GM12891 (cell line): ENCODE data around the gene STXBP4.

Experiments
- DNase-seq: peaks from one replicate; pipeline ENCODE4 v3.0.0; 2011; ENCODE audit warnings: low spot score; ENCODE audit not compliant: insufficient read length
- FAIRE-seq: peaks from 2 replicates; lab custom pipeline; 2011; peaks lifted over from hg19 to GRCh38; lab: Jason Lieb, UNC
- PAX5 ChIP-seq: IDR thresholded peaks from 2 replicates; pipeline ENCODE4 v1.6.1; 2011; ENCODE audit warnings: low read length, moderate library complexity, mild to moderate bottlenecking; ENCODE audit not compliant: insufficient read depth, severe bottlenecking
- POLR2A ChIP-seq: IDR thresholded peaks from 2 replicates; pipeline ENCODE4 v1.6.1; 2011; ENCODE audit warnings: low read depth, low read length, control low read depth
- POLR2AphosphoS5 ChIP-seq: IDR thresholded peaks from 2 replicates; pipeline ENCODE4 v1.6.1; 2011; ENCODE audit warnings: low read depth, low read length, control low read depth
- POU2F2 ChIP-seq: IDR thresholded peaks from 2 replicates; pipeline ENCODE4 v1.6.1; 2011; ENCODE audit warnings: low read depth, mild to moderate bottlenecking, control low read depth, low read length, moderate library complexity
- SPI1 ChIP-seq: IDR thresholded peaks from 2 replicates; pipeline ENCODE4 v1.6.1; 2011; ENCODE audit warnings: low read depth, low read length, control low read depth
- TAF1 ChIP-seq: IDR thresholded peaks from 2 replicates; pipeline ENCODE4 v1.6.1; 2011; ENCODE audit warnings: low read depth, low read length, control low read depth

The STXBP4 gene

DNA sequence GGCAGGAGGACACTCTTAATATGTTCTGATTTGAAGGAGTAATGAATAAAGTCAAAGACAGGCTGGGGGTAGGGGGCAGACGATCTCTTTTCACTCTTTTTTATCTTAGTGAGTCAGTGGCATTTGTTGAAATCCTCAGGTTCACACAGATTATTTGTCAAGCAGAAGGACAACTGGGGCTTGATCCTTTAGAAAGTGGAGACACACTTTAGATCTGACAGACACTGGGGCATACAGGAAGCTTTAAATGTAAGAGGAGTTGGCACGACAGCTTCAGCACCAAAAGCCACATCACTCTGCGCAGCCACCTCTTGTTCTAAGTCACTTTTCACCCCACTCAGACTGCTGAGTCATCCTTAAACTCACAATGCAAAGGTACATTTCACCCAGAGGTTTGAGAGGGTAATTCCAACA lies 121.5 kb downstream of the STXBP4 start:
- FAIRE-seq = peak; percentile 89
- peak; percentile 8 for DNase-seq
- TF ChIP-seq PAX5 (peak; percentile 62), POU2F2 (peak; percentile 60; the same call in 1 of the 2 replicates), SPI1 (no peak), TAF1 (no peak), POLR2AphosphoS5 (no peak), POLR2A (no peak)

DNA sequence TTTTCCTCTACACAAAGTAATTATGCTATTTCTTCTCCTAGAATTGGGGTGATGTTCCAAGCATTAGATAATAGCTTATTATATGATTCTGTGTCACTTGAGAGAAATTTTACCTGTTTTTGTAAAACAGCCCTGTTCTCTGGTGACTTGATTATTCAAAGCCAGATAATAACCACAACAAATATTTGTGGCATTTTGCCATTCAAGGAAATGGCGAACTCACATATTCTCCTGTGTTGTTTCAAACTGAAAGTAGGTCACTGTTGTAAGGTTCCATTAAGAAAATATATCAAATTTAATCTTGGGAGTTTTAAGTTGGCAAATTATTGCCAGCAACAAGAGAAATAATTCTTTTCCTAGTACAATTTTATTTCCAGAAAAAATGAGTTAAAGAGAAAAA lies 124.8 kb downstream of the STXBP4 start:
- FAIRE-seq (no peak), DNase-seq (no peak)
- TF ChIP-seq SPI1 (no peak), PAX5 (no peak), TAF1 (no peak), POU2F2 (no peak), POLR2A (no peak), POLR2AphosphoS5 (no peak)

DNA sequence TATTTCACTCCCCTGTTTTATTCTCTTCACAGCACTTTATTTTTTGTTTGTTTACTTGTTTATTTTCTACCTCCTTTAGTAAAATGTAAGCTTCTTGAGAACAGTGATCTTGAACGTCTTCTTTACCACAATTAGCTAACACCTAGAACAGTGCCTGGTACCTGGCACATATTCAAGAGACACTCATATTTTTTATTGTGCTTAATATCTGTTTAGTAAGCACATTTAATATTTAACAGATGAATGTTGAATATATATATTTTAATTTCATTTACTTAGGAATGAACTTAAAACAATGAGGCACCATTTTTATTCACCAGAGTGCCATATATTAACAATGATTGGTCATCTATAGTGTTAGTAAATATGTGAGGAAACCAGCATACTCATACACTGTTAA lies 130.2 kb downstream of the STXBP4 start:
- DNase-seq = no peak
- no peak for FAIRE-seq
- TF ChIP-seq POLR2AphosphoS5 (no peak), PAX5 (no peak), SPI1 (no peak), POLR2A (no peak), TAF1 (no peak), POU2F2 (no peak)

DNA sequence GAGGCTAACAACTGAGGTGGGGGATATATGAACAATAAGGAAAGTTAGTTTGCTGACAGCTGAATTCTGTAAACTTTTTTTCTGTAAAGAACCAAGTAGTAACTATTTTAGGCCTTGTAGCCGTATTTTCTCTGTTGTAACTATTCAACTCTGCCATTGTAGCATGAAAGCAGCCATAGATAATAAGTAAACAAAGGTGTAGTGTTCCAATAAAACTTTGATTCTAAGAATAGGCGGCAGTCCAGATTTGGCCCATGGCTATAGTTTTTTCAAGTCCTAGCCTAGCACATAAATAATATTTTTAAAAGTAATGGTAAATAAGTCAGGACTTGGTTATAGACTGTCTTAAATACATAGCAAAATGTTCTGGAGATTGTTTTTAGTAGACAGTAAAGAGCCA lies 142.0 kb downstream of the STXBP4 start:
- no peak for TF ChIP-seq POLR2A
- TF ChIP-seq POLR2AphosphoS5 = no peak
- TF ChIP-seq SPI1 = no peak
- TF ChIP-seq TAF1 = no peak
- no peak for TF ChIP-seq PAX5
- no peak for TF ChIP-seq POU2F2
- DNase-seq (no peak), FAIRE-seq (no peak)

DNA sequence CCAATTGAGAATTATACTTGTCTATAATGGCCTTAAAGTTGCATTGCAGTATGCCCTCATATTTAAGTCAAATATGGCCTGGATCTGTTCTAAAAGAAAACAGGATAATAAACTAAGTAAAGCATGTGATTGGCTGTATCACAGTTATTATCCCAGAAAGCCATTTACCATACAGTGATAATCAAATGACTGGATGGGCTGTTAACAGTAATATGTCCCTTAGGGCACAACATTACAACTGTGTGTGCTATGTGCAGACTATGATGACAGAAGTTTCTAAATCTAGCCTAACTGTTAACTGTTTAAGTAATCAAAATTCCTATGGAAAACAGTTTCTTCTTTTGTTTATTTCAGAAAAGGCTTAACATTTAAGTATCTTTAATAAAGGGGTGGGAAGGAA lies 145.7 kb downstream of the STXBP4 start:
- FAIRE-seq (no peak), DNase-seq (no peak)
- TF ChIP-seq SPI1 (no peak), POLR2AphosphoS5 (no peak), POU2F2 (no peak), TAF1 (no peak), POLR2A (no peak), PAX5 (no peak)

DNA sequence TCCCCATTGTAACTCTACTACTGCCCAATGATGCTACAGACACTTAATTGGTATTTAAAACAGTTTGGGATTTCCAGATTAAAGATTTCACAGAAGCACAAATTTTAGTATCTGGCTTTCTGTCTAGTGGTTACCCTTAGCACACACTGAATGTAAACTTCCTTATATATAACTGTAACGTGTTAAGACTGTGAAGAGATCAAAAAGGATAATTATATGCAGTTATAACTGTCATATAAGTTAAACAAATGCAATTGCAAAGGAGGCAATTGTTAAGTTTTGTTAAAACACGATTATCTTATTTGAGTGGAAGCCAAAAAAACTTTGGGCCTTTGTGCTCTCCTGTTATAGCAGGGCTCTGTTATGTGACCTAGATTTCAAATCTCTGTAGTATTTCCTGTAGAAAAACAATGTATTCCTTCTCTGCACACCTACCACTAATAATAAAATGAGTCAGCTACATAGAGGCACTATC lies 147.9 kb downstream of the STXBP4 start:
- no peak for FAIRE-seq
- TF ChIP-seq POLR2A (no peak), SPI1 (no peak), PAX5 (no peak), POU2F2 (no peak), POLR2AphosphoS5 (no peak), TAF1 (no peak)

DNA sequence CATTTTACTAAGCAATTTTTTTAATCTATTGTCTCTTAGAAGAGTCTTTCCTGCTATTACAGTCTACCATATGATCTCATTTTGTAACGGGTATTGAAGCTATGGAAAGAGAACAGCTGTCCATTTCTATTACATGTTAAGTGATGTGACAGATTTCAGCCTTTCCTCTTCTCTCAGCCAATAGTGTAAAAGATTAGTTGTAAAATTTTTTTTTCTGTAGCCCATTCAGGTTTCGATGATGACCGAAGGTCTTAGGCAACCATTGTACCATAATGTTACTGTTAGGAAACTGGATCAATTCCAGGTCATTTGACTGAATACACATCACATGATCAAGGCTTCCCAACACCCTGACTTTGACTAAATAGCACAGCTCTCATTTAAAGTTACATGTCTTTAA lies 148.6 kb downstream of the STXBP4 start:
- TF ChIP-seq POU2F2 (no peak), SPI1 (no peak), TAF1 (no peak), PAX5 (no peak), POLR2A (no peak), POLR2AphosphoS5 (no peak)
- DNase-seq (no peak), FAIRE-seq (no peak)

More for the DNA sequence above, 147.9 kb downstream of the STXBP4 start:
- DNase-seq = no peak

DNA sequence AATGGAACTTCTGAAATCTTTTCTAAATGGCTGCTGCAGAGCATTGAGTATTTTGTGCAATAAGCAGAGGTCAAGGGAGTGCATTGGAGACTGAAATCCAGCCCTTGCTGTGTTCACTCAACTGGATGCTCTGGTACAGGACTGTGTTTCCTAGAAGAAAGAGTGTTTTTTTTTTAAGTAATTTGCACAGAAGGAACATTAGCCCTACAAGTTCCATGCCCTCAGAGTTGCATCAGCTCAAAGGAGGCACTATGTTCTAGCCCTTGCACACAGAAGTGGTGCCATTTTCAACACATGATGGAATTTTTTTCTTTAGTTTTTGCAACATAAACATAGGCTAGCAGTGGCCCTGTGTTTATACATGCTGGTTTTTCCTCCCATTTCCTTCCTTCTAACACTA lies 152.1 kb downstream of the STXBP4 start:
- FAIRE-seq (no peak), DNase-seq (no peak)
- TF ChIP-seq SPI1 (no peak), POLR2AphosphoS5 (no peak), TAF1 (no peak), POLR2A (no peak), POU2F2 (no peak), PAX5 (no peak)

DNA sequence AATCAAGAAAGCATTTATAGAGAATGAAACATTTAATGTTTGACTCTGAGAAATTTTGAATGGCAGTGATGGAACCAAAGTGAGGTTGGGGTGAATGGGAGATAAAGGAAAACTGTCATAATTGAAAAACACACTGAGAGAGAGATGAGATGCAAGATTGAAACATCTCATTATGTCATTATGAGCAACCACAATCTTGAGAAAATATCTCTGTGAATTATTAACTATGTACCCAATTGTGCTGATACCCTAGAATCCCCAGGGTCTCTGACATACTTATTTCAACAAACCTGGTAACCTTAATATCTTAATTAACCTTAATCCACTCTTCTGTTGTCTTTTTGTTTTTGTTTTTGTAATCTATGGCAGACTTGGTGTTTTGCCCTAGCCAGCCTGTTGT lies 152.7 kb downstream of the STXBP4 start:
- no peak for DNase-seq
- no peak for FAIRE-seq
- TF ChIP-seq POLR2AphosphoS5 (no peak), PAX5 (no peak), SPI1 (no peak), POLR2A (no peak), TAF1 (no peak), POU2F2 (no peak)

DNA sequence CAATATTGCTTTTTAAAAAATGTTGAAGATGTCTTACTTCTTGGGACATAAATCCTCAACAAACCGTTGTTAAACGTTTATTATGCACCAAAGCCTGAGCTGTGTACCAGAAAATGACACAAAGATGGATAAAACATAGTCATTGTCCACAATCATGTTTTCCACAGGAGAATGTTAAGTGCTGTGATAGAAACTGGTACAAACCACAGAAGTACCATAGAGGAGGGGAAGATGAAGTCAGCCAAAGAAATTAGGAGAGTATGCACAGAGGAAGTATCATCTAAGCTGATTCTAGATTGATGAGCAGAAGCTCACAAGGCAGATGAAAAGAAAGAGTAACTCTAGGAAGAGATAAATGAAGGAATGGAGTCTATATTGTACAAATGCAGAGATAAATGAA lies 153.5 kb downstream of the STXBP4 start:
- no peak for DNase-seq
- TF ChIP-seq POU2F2 (no peak), TAF1 (no peak), PAX5 (no peak), SPI1 (no peak), POLR2AphosphoS5 (no peak), POLR2A (no peak)
- FAIRE-seq = no peak
